GM12874 (cell line): ENCODE measurements around the gene GNAT2.

Source experiments
- CTCF ChIP-seq: IDR thresholded peaks from 2 replicates; pipeline ENCODE4 v1.5.1; 2011; ENCODE audit warnings: low read depth, mild to moderate bottlenecking, control low read depth, low read length, moderate library complexity; ENCODE audit not compliant: insufficient read depth

GNAT2 gene

GRCh38 chr1:109559995-109560394 lies 59.4 kb downstream of the GNAT2 start:
- TF ChIP-seq CTCF = no peak

GRCh38 chr1:109557520-109557919 lies 61.9 kb downstream of the GNAT2 start:
- TF ChIP-seq CTCF = no peak

DNA sequence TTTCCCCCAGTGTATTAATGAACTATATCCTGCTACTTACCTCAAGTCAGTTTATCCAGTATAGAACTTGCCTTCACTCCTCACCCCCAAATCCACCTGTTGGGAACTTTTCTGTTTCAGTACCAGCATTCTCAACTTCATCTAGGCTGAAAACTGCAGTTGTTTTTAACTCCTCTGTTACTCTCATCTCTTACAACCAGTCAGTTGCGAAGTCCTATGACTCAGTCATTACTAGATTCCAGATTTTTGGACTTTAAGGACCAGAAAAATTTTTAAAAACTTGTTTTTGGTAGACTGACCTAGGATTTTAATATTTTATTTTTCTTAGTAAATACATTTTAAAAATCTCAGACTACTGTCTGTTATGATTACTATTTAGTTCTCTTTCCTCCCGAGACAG lies 62.9 kb downstream of the GNAT2 start:
- TF ChIP-seq CTCF = no peak
